D721Med (cell line): ENCODE measurements around the gene UBL7.

ENCODE experiments used
- DNase-seq: peaks from one replicate; pipeline ENCODE4 v3.0.0; 2011; ENCODE audit warnings: low spot score; ENCODE audit not compliant: insufficient read length
- FAIRE-seq: peaks from 2 replicates; lab custom pipeline; 2011; peaks lifted over from hg19 to GRCh38; lab: Jason Lieb, UNC
- TF ChIP-seq, protein P1 (sequence below): IDR thresholded peaks from 2 replicates; pipeline ENCODE4 v1.5.1; 2012; ENCODE audit warnings: mild to moderate bottlenecking, control low read depth; ENCODE audit not compliant: insufficient read depth; ENCODE audit errors: missing control alignments

Gene UBL7

DNA sequence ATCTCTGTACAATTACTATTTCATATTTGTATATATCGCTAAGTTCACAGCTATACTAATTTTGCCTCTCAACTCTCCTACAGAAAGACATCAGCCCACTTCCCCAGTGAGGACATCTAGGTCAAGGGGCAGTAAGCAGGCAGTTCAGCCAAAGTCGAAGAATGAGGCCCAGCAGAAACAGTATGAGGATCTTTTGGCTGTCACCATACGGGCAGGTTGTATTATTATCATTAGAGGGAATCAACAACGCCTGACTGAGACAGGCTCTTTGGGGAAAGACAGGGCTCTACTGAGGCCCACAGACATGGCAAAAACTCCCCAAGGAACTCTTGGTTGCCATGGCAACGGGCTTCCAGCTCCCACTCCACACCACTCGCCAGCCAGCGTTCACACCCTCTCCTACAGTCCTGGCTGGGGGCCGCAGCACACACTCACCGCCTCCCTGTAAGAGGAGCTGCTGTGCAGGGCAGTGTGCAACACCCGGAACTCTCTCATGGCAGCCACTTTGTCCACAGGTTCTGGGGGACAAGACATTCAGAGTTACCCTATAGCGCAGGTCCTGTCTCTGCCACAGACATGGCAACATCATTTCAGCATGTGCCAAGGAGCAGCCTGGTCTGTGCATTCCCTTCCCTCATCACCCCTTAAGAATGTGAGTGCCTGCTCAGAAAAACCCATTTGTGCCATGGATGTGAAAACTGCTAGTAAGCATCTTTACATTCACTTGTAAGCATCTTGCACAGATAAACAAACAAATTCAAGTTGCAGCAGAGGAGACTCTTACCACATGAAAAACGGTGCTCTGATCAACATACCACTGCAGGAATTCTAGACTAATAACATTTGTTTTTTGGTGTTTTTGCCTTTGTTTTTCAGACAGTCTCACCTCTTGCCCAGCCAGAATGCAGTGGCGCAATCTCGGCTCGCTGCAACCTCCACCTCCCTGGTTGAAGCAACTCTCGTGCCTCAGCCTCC is 8.8 kb downstream of the UBL7 start:
- TF ChIP-seq, protein P1, sequence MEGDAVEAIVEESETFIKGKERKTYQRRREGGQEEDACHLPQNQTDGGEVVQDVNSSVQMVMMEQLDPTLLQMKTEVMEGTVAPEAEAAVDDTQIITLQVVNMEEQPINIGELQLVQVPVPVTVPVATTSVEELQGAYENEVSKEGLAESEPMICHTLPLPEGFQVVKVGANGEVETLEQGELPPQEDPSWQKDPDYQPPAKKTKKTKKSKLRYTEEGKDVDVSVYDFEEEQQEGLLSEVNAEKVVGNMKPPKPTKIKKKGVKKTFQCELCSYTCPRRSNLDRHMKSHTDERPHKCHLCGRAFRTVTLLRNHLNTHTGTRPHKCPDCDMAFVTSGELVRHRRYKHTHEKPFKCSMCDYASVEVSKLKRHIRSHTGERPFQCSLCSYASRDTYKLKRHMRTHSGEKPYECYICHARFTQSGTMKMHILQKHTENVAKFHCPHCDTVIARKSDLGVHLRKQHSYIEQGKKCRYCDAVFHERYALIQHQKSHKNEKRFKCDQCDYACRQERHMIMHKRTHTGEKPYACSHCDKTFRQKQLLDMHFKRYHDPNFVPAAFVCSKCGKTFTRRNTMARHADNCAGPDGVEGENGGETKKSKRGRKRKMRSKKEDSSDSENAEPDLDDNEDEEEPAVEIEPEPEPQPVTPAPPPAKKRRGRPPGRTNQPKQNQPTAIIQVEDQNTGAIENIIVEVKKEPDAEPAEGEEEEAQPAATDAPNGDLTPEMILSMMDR, result no peak
- FAIRE-seq, result no peak
- DNase-seq, result no peak

DNA sequence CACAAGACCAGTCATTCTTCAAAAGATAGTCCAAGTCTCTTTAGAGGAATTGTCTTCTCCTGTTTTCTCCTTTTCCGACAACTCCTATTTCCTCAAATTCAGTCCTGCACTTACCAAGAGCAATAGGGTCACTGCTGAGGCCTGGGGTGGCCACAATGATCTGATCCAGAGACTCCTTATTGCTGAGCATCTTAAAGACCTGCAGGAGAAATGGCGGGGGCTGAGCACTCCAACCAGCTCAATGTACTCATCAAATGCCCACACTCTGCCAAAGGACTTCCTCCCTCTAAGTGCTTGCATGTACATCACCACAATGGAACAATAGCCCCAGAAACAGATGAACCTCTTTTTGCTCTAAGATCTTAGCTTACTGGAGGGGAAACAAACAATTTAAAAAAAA is 9.6 kb downstream of the UBL7 start:
- no peak for FAIRE-seq

GRCh38 chr15:74449643-74450205 is 11.2 kb downstream of the UBL7 start:
- TF ChIP-seq, protein P1, result no peak
- DNase-seq, result no peak
- FAIRE-seq, result no peak

More for the DNA sequence above, 9.6 kb downstream of the UBL7 start:
- TF ChIP-seq, protein P1, result no peak
- no peak for DNase-seq

- FAIRE-seq (no peak), DNase-seq (no peak)
- TF ChIP-seq, protein P1, result no peak
Observed at GRCh38 chr15:74449095-74449494, 11.9 kb downstream of the UBL7 start.

DNA sequence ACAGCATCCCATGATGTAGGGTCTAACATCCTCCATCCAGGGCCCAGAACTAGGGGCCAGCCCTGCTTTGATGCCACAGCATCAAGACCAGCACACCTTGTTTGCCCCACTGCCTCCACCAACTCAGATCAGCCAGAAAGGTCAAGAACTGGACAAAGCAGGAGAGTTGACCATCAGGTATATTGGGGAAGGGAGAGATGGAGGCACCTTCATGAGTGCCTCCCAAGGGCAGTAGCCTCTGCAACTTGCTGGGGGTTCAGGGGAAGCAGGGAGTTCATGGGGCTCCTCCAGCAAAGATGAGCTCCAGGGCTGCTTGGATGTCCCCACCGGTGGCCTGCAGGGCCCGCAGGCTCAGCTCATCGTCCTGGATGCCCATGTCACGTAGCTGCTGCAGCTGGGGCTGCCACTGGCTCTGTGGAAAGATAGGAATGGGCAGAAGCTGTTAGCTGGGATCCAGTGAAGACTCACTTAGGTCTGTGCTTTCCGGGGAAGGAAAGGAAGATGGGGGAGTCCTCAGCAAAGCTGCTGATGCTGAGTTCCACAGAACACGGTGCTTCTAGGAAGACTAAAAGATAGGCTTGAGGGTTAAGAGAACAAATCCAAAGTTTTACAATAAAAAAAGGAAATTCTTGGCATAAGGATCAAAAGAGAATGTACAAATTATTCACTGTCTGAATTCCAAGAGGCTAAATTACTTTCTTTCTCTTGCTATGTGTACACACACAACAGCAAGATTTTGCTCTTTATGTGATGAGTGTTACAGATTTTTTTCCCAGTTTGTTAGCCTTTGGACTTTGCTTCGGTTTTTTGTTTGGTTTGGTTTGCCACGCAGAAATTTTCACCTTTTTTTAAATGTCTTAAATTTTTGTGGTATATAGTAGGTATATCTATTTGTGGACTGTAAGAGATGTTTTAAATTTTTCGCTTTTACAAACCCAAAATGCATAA is 14.9 kb downstream of the UBL7 start:
- TF ChIP-seq, protein P1, result no peak
- no peak for FAIRE-seq

DNA sequence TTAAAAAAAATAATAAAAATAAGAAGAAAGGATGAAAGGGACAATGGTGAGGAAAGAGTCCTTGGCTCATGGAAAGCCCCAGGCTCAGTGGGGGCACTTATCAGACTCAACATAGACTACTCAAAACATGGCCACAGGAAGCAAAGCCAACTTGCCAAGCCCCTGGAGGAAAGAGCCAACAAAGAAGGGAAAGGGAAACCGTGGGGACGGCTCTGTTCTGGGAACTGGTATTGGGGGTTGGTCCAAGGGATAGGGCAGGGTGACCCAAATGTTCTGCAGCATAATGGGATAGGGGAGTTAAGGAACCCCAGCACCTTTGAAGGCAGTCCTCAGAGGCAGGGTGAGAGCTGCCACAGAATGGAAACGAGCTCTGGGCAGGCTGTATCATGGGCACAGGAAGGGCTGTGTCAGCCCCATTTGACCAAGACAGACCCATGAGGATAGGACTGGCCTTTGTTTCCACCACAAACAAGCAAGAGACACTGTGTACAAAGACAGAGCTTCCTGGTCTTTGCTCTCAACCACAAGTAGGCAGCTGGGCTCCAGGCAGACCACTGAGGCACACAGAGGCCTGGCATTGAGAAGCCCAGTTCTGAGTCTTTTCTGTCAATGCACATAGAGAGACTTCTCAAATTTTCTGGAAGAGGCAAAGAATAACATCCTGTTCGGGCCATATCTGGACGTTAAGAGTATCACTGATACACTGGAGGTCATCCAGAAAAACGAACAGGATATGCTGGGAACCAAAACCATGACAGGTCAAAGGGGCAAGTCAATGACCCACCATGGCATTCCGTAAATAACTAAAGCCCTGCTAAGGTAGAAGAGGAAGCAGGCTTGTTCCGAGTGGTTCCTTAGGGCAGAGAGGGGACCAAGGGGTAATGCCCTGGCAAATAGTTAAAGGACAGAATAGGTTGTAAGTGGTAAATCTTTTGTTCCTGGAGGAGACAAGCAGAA is 16.6 kb downstream of the UBL7 start:
- FAIRE-seq, result no peak
- TF ChIP-seq, protein P1, result no peak
- no peak for DNase-seq

More for the DNA sequence above, 14.9 kb downstream of the UBL7 start:
- no peak for DNase-seq
